ENCODE data around the gene TOR4A. TPM values are rescaled to one million over a fixed set of nuclear protein-coding genes. Genes with fewer than 3 reads are reported as not detected.

Gene TOR4A
- total RNA-seq, 1 donor from 2014 or later, result 9.2 TPM

- DNase-seq (ENCODE audit: low spot score), result no peak
Measured at GRCh38 chr9:137304383-137305059, 27.0 kb downstream of the TOR4A start.

GRCh38 chr9:137305060-137305797 is 27.7 kb downstream of the TOR4A start:
- peak; percentile 92 for DNase-seq (ENCODE audit: low spot score)

GRCh38 chr9:137305798-137306065 is 28.2 kb downstream of the TOR4A start:
- no peak for DNase-seq (ENCODE audit: low spot score)

GRCh38 chr9:137306066-137306849 is 28.7 kb downstream of the TOR4A start:
- no peak for DNase-seq (ENCODE audit: low spot score)

- DNase-seq (ENCODE audit: low spot score), result no peak
Measured at GRCh38 chr9:137306850-137307254, 29.3 kb downstream of the TOR4A start.

- no peak for DNase-seq (ENCODE audit: low spot score)
Measured at GRCh38 chr9:137307255-137308056, 29.9 kb downstream of the TOR4A start.

GRCh38 chr9:137308057-137308619 is 30.6 kb downstream of the TOR4A start:
- no peak for DNase-seq (ENCODE audit: low spot score)

- no peak for DNase-seq (ENCODE audit: low spot score)
Measured at GRCh38 chr9:137309368-137310188, 32.1 kb downstream of the TOR4A start.

GRCh38 chr9:137310189-137311052 is 32.9 kb downstream of the TOR4A start:
- DNase-seq (ENCODE audit: low spot score), result no peak

- DNase-seq (ENCODE audit: low spot score), result no peak
Measured at GRCh38 chr9:137311171-137311985, 33.9 kb downstream of the TOR4A start.

GRCh38 chr9:137311986-137312851 is 34.7 kb downstream of the TOR4A start:
- DNase-seq (ENCODE audit: low spot score), result peak; percentile 82

GRCh38 chr9:137312852-137313325 is 35.4 kb downstream of the TOR4A start:
- no peak for DNase-seq (ENCODE audit: low spot score)

- peak; percentile 88 for DNase-seq (ENCODE audit: low spot score)
Measured at GRCh38 chr9:137313326-137313936, 35.9 kb downstream of the TOR4A start.

GRCh38 chr9:137313956-137314560 is 36.5 kb downstream of the TOR4A start:
- DNase-seq (ENCODE audit: low spot score), result peak; percentile 80

- peak; percentile 88 for DNase-seq (ENCODE audit: low spot score)
Measured at GRCh38 chr9:137314561-137315560, 37.3 kb downstream of the TOR4A start.

Data from mesenteric fat pad (tissue), 1 donor.